Activated naive CD4-positive, alpha-beta T cell treated with anti-CD3 and anti-CD28 coated beads, Interleukin-2, amount 10 ng/mL, durations not matched to agents 7 days and 5 days (primary cell): ENCODE measurements around the gene DHPS.

ENCODE experiments used
- CTCF ChIA-PET: fragments of 350-600 bp; sonication (Branson Sonifier 250); formaldehyde crosslinking; loops from one replicate; lab custom pipeline; 2021; ENCODE audit warnings: antibody characterized with exemption; lab: Charles Lee
- DNase-seq: peaks from one replicate; pipeline ENCODE4 v3.0.0-alpha.2; 2020
- H3K27ac Mint-ChIP-seq: one replicate; pipeline ENCODE4 v1.8.0; 2021; ENCODE audit warnings: mild to moderate bottlenecking, moderate library complexity, mixed read lengths
- H3K27me3 Mint-ChIP-seq: one replicate; pipeline ENCODE4 v1.8.0; 2021; ENCODE audit warnings: mild to moderate bottlenecking, mixed read lengths
- H3K36me3 Mint-ChIP-seq: one replicate; pipeline ENCODE4 v1.8.0; 2021; ENCODE audit warnings: mixed read lengths
- H3K4me1 Mint-ChIP-seq: one replicate; pipeline ENCODE4 v1.8.0; 2021; ENCODE audit warnings: mixed read lengths
- H3K4me3 Mint-ChIP-seq: one replicate; pipeline ENCODE4 v1.8.0; 2021; ENCODE audit warnings: mild to moderate bottlenecking, moderate library complexity, mixed read lengths
- H3K9me3 Mint-ChIP-seq: one replicate; pipeline ENCODE4 v1.8.0; 2021; ENCODE audit warnings: mixed read lengths

The DHPS gene

GRCh38 chr19:12639901-12640613, 41.6 kb downstream of the DHPS start:
- peaks cover 17% of the 10 kb centered on the region for H3K36me3 Mint-ChIP-seq
- CTCF ChIA-PET: interaction anchor here (0.7 to 1.8 kb wide), 11 partner anchors 10 to 77 kb away, joined by 3 to 6 read pairs (median 3); partner anchors contain the start of genes MAN2B1, WDR83, ZNF490 and ZNF791
- peaks cover 4% of the 10 kb centered on the region for H3K27me3 Mint-ChIP-seq
- H3K4me3 Mint-ChIP-seq: peak overlapping the region; percentile 51
- peak; percentile 90 for DNase-seq
- H3K27ac Mint-ChIP-seq: peak overlapping the region; percentile 72
- H3K9me3 Mint-ChIP-seq: no peaks in the 10 kb centered on the region
- peaks cover 24% of the 10 kb centered on the region for H3K4me1 Mint-ChIP-seq

- H3K27ac Mint-ChIP-seq: no peak overlapping the region
- peaks cover 28% of the 10 kb centered on the region for H3K4me1 Mint-ChIP-seq
- no peak for DNase-seq
- peaks cover 4% of the 10 kb centered on the region for H3K27me3 Mint-ChIP-seq
- CTCF ChIA-PET: interaction anchor here (0.8 kb wide), 1 partner anchor 25 kb away, joined by 3 read pairs; no protein-coding TSS in a partner anchor
- H3K4me3 Mint-ChIP-seq: no peak overlapping the region
- peaks cover 21% of the 10 kb centered on the region for H3K36me3 Mint-ChIP-seq
- no peaks in the 10 kb centered on the region for H3K9me3 Mint-ChIP-seq
Measured at GRCh38 chr19:12638611-12639182, 43.0 kb downstream of the DHPS start.

GRCh38 chr19:12636631-12637030, 45.0 kb downstream of the DHPS start:
- Mint-ChIP-seq H3K36me3 (peaks cover 35% of the 10 kb centered on the region), H3K9me3 (peaks cover under 1% of the 10 kb centered on the region), H3K4me3 (no peak overlapping the region), H3K27ac (no peak overlapping the region), H3K27me3 (peaks cover 4% of the 10 kb centered on the region), H3K4me1 (peaks cover 28% of the 10 kb centered on the region)
- CTCF ChIA-PET: no interaction called here
- DNase-seq: no peak

DNA sequence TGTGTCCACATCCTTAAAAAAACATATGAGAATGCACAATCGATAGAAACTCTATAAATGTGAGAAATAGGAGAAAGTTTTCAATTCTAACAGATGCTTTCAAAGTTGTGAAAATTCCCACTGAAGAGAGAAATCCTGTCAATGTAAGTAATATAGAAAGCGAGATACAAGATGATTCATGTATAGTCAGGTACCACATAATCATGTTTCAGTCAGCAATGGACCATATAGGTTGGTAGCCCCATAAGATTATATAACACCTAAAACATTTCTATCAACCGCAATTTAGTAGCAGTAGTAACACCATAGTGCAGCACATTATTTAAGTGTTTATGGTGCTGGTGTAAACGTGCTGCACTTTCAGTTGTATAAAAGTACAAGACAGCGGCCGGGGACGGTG, 52.5 kb downstream of the DHPS start:
- Mint-ChIP-seq H3K9me3 (peaks cover 35% of the 10 kb centered on the region), H3K4me3 (no peak overlapping the region), H3K27me3 (no peaks in the 10 kb centered on the region), H3K27ac (no peak overlapping the region), H3K36me3 (peaks cover 82% of the 10 kb centered on the region), H3K4me1 (no peaks in the 10 kb centered on the region)
- CTCF ChIA-PET: no interaction called here
- DNase-seq: no peak

DNA sequence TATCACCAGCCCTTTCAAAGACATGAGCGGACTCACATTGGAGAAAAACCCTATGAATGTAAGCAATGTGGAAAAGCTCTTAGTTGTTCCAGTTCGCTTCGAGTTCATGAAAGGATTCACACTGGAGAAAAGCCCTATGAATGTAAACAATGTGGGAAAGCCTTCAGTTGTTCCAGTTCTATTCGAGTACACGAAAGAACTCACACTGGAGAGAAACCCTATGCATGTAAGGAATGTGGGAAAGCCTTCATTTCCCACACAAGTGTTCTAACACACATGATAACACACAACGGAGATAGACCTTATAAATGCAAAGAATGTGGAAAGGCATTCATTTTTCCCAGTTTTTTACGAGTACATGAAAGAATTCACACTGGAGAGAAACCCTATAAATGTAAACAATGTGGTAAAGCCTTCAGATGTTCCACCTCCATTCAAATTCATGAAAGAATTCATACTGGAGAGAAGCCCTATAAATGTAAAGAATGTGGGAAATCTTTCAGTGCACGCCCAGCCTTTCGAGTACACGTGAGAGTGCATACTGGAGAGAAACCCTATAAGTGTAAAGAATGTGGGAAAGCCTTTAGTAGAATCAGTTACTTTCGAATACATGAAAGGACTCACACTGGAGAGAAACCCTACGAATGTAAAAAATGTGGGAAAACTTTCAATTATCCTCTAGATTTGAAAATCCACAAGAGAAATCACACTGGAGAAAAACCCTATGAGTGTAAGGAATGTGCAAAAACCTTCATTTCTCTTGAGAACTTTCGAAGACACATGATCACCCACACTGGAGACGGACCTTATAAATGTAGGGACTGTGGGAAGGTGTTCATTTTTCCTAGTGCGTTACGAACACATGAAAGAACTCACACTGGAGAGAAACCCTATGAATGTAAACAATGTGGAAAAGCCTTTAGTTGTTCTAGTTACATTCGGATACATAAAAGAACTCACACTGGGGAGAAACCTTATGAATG, 53.3 kb downstream of the DHPS start:
- Mint-ChIP-seq H3K36me3 (peaks cover 79% of the 10 kb centered on the region), H3K27me3 (no peaks in the 10 kb centered on the region), H3K4me1 (no peaks in the 10 kb centered on the region), H3K9me3 (peaks cover 38% of the 10 kb centered on the region), H3K4me3 (no peak overlapping the region), H3K27ac (peak overlapping the region; percentile 1)
- DNase-seq: no peak
- CTCF ChIA-PET: no interaction called here

GRCh38 chr19:12626958-12627357, 54.7 kb downstream of the DHPS start:
- no peak for DNase-seq
- Mint-ChIP-seq H3K27ac (no peak overlapping the region), H3K4me3 (no peak overlapping the region), H3K4me1 (peaks cover 2% of the 10 kb centered on the region), H3K27me3 (no peaks in the 10 kb centered on the region), H3K36me3 (peaks cover 80% of the 10 kb centered on the region), H3K9me3 (peaks cover 38% of the 10 kb centered on the region)
- CTCF ChIA-PET: no interaction called here
